Measurements from ENCODE around the gene PGK1.
A peak's percentile ranks its signal among the peaks of the same experiment; 100 is the strongest.
"Not testable (repeated sequence)": the region's sequence is repeated elsewhere in the genome, so short reads cannot be mapped to it uniquely, and the experiment has no call there.

PGK1 gene

DNA sequence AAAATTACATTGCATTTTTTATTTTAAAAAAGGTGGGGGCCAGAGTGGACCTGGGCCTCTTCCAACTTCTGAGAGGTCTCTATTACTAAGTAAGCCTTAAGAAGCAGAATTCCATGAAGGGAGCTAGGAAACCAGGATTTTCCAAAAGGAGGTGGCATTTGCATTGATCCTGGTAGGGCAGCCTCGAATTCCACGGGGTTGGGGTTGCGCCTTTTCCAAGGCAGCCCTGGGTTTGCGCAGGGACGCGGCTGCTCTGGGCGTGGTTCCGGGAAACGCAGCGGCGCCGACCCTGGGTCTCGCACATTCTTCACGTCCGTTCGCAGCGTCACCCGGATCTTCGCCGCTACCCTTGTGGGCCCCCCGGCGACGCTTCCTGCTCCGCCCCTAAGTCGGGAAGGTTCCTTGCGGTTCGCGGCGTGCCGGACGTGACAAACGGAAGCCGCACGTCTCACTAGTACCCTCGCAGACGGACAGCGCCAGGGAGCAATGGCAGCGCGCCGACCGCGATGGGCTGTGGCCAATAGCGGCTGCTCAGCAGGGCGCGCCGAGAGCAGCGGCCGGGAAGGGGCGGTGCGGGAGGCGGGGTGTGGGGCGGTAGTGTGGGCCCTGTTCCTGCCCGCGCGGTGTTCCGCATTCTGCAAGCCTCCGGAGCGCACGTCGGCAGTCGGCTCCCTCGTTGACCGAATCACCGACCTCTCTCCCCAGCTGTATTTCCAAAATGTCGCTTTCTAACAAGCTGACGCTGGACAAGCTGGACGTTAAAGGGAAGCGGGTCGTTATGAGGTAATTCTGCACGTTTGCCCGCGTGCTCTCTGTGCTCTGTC is at the start of gene PGK1:
TSS of gene PGK1 (plus strand) at position 626 of the 824 bp plus-strand sequence. CDS start at position 719, 93 bp downstream.
- DNase-seq (ENCODE audit: low read depth): peak; percentile 73

DNA sequence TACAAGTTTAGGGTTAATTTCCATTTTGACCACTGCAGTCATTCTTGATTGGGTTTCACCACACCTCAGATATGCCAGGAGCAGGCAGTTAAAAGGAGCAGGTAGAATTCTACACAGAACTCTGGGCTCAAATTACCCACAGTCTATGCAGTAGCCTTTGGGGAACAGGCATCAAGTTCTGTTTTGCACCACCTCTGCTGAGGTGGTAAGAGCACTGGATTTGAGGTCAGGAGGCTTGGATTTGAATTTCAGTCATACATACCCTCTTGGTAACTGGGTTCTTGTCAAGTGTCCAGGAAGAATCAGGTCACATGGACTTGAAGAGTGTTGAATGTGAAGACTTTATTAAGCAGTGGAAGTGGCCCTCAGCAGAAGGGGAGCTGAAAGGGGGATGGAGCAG is 40.4 kb upstream of the PGK1 start:
- DNase-seq (ENCODE audit: low read depth): no peak

DNA sequence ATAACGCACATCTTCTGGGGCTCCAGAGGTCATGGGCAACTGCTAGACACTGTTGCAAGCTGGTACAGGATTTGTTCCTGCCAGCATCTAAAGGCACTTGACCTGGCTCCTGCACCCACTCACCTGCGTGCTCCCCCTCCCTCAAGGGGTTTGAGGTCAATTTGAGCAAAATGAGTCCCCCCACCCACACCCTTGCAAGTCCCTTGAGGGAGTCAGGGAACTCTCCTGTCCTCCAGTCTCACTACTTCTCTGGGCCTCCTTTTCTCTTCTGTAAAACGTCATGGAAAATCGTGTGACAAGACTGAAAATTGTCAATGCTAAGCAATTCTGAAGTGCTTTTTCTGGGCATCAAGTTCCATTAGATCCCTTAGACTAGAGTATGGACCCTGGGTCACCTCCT is 39.9 kb upstream of the PGK1 start:
- DNase-seq (ENCODE audit: low read depth): no peak

GRCh38 chrX:78064698-78065601 is 39.1 kb upstream of the PGK1 start:
- not testable (repeated sequence) for DNase-seq (ENCODE audit: low read depth)

- no peak for DNase-seq (ENCODE audit: low read depth)
Measured at GRCh38 chrX:78066110-78066509, 37.9 kb upstream of the PGK1 start.

- no peak for DNase-seq (ENCODE audit: low read depth)
Measured at GRCh38 chrX:78071331-78071730, 32.7 kb upstream of the PGK1 start.

DNA sequence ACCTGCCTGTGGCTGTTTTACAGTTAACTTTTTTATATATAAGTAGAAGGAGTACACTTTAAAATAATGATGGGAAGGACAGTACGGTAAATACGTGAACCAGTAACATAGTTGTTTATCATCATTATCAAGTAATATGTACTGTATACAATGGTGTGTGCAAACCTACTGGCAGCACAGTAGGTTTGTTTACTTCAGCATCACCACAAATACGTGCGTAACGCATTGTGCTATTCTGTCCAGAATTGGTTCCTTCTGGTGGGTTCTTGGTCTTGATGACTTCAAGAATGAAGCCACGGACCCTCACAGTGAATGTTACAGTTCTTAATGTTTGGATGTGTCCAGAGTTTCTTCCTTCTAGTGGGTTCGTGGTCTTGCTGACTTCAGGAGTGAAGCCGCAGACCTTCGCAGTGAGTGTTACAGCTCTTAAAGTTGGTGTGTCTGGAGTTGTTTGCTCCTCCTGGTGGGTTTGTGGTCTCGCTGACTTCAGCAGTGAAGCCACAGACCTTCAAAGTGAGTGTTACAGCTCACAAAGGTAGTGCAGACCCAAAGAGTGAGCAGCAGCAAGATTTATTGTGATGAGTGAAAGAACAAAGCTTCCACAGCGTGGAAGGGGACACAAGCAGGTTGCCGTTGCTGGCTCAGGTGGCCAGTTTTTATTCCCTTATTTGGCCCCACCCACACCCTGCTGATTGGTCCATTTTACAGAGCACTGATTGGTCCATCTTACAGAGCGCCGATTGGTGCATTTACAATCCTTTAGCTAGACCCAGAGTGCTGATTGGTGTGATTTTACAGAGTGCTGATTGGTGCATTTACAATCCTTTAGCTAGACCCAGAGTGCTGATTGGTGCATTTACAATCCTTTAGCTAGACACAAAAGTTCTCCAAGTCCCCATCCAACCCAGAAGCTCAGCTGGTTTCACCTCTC is 30.6 kb upstream of the PGK1 start:
- peak; percentile 2 for DNase-seq (ENCODE audit: low read depth)

DNA sequence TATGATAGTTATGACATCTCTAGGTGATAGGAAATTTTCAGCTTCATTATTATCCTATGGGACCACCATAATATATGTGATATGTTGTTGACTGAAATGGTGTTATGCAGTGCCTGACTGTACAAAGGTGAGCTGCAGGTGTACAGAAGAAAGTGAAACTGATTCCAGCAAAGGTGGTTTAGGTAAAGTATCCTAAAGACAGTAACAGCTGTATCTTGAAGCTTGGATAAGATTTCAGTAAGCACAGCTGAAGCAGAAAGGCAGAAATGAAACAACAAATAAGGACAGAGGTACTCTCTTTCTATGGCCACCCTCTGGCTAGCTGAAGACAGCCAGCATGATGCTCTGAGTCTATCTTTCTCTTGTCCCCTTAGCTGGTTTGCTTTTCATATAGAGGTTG is 30.0 kb upstream of the PGK1 start:
- DNase-seq (ENCODE audit: low read depth): no peak

DNA sequence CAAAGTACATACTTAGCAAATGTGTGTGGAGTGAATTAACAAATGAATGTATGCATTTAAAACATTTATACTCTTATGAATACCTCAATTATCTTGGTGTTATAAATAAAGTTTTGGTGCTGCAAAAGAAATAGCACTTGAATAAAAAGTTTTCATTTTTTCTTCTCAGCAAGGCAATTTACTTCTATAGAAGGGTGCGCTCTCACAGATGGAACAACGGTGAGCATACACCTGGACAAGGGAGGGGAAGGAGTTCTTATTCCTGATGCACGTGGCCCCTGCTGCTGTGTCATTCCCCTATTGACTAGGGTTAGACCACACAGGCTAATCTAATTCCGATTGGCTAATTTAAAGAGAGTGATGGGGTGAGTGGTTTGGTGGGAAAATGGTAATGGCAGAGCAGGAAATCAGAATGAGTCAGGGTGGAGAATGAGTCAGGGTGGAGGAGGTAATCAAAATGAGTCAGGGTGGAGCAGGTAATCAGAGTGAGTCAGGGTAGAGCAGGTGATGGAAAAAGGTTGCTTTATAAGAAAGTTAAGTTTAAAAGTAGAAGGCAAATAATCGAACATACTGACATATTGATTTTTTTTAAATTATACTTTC is 28.2 kb upstream of the PGK1 start:
- no peak for DNase-seq (ENCODE audit: low read depth)

- DNase-seq (ENCODE audit: low read depth): not testable (repeated sequence)
Measured at GRCh38 chrX:78081413-78081812, 22.6 kb upstream of the PGK1 start.

DNA sequence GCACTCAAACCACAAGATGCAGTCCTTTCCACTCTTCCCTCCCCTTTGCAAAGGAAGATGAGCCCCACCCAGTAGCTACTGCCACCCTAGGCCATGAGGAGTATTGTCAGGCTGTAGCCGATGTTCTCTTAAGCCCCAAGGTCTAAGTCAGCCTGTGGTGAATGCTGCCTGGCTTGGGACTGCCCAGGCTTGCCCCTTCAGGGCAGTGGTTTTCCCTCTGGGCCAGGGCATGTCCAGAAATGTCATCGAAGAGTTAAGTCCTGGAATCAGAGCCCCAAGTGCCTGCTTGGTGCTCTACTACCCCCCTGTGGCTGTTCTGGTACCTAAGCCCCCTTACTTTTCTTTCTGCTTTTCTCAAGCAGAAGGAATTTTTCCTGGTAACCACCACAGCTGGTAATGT is 11.8 kb upstream of the PGK1 start:
- no peak for DNase-seq (ENCODE audit: low read depth)

- DNase-seq (ENCODE audit: low read depth): no peak
Measured at GRCh38 chrX:78098108-78098507, 5.9 kb upstream of the PGK1 start.

GRCh38 chrX:78102091-78102490 is 2.0 kb upstream of the PGK1 start:
- DNase-seq (ENCODE audit: low read depth): no peak

DNA sequence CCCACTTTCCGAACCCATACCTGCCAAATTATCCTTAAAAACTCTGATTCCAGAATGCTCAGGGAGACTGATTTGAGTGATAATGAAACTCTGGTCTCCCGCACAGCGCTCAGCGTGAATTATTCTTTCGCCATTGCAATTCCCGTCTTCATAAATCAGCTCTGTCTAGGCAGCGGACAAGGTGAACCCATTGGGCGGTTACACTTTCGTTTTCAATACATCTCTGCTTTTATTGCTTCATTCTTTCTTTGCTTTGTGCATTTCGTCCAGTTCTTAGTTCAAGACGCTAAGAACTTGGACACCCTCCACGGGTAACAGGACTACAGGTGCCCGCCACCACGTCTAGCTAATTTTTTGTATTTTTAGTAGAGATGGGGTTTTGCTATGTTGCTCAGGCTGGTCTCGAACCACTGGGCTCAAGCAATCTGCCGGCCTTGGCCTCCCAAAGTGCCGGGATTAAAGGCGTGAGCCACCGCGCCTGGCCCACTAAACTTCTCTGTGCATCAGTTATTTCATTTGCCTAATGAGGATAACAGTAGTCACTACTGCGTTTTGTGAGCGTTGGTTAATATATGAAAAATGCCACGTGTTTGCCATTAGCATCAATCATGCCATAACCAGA is 936 bp upstream of the PGK1 start:
- DNase-seq (ENCODE audit: low read depth): no peak

DNA sequence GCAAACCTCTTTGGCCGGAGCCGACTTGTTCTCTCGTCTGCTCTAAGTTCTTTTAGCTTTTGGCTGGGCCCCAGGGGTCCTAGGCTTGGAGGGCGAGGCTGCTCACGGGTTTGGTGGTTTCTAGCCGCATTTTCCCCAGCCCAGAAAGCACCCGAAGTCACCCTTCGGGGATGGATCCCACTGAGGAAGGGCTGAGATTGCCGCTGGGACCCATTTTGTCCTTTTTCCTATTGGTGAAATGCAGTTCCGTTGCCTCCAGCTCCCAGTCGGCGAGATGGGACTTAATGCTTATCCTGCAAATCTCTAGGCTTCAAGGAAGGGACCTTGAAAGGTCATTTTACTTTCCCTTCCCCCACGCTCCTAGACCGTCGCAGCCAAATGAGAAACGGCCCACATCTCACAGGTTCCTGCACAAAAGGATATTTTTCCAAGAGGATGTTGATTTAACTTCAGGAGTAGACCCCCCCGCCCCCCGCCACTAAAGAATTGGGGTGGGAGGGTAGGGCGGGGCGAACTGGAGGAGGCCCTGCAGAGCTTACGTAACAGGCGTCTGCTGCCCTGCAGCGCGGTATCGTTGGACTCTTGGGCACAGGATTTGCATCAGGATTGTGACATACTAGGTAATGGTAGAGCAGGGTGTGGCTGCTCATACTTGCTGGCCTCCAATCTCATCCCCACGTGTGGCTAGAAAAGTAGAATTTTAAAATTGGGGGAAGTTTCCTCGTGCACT is 564 bp downstream of the PGK1 start:
- no peak for DNase-seq (ENCODE audit: low read depth)

GRCh38 chrX:78105944-78106650 is 2.0 kb downstream of the PGK1 start:
- no peak for DNase-seq (ENCODE audit: low read depth)

DNA sequence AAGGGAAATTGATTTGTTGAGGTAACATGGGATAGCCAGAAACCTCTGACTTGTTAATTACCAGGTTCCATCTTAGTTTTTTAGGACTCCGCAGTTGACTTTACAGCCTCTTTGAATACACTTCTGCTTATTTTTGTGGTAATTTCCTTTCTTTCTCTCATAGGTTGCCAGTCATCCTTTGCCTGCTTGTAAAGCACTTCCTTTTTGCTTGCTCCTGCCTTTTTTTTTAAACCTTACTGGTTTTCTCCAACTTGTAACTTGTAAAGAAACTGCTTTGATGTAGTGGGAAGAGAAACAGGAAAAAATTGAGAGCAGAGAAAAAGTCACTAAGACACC is 2.6 kb downstream of the PGK1 start:
- no peak for DNase-seq (ENCODE audit: low read depth)

DNA sequence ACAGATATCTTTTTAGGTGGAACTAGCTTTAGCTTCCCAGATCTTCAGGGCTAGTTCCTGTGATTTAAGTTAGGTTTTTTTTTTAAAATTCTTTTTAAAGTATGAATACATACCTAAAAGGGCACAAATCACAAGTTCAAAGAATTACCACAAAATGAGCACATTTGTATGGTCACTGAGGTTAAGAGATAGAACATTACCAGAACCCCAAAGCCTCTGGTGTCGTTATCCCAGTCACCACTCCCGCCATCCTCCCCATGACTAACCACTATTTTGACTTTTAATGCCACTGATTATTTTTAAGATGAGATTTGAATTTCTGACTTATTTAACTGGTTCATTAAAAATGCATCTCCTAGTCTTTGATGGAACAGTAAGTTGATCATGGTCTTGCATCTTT is 5.4 kb downstream of the PGK1 start:
- no peak for DNase-seq (ENCODE audit: low read depth)

GRCh38 chrX:78111140-78111931 is 7.3 kb downstream of the PGK1 start:
- no peak for DNase-seq (ENCODE audit: low read depth)
